ENCODE measurements around the gene TBX15.

Gene TBX15

GRCh38 chr1:118984722-118985639, 3.2 kb downstream of the TBX15 start:
- DNase-seq (ENCODE audit: low read depth, low spot score): no peak

GRCh38 chr1:118984086-118984721, 3.9 kb downstream of the TBX15 start:
- no peak for DNase-seq (ENCODE audit: low read depth, low spot score)

DNA sequence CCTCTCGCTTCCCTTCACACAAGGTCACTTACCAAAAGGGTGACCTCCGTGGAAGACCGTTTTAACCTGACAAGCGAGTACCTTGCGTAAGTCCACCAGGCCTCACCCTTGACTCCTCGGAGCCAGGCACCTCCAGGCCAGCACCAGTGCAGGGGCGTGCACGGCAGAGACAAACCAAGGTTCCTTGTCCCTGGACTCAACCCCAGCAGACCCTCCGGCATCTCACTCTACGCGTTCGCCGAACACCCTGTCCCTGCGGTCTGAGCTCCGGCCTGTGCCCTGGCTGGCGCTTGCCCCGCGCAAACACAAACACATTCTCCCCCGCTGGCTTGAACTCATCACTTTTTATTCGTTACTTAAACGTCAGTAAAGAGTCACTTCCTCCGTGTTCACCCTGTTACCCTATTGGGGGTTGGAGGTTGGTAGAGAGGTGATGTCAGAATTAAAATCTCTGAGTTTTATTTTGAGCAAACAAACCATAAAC, 4.5 kb downstream of the TBX15 start:
- no peak for DNase-seq (ENCODE audit: low read depth, low spot score)

DNA sequence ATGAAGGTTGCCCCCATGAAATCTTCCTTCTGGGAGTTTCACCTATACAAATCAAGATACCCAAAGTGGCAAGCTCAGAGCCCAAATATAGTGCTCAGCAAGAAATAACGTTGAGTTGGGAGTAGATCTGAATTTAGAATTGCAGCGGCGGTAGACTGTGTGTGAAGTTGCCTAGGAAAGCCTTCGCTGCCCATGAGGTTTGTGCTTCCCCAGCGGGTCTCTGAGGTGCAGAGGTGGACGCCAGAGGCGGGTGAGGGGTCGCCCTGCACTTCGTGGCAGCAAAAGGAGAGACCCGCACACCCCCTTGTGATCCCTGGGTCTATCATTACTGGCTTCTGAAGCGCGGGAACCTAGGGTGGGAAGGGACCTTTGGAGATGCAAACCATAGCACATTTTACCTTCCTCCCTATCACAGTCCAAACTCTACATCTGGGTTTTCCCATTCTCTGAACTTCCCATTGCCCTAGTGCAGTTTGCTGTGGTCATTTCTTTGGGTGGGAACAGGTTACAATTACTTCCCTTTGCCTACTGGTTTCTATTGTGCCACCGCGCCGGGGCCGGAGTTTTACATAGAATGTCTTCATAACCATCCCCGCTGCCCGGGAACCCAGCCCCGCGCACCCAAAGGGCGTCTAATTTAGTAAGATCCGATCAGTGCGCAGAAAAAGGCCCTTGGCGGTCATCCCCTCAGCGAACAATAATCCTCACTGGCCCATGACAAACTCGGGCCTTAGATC, 5.2 kb downstream of the TBX15 start:
- DNase-seq (ENCODE audit: low read depth, low spot score): no peak

- DNase-seq (ENCODE audit: low read depth, low spot score): no peak
These were observed 5.9 kb downstream of the TBX15 start for GRCh38 chr1:118982266-118982665.

DNA sequence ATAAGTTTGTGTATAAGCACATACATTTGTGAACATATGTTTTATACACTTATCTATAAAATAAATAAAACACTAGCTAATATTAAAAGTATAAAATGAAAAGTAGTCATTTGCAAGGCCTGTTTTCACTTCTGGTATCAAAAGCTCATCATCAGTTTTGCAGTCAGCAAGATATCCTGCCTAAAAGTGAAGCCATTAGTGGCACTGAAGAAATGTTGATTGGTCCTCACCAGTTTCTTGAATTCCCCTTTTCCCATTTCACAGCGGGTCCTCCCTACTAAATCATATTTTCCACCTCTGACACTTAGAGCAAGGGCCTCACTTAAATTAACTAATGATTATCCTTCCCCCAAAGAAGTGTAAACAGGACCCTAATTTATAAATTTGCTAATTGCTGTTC, 6.7 kb downstream of the TBX15 start:
- DNase-seq (ENCODE audit: low read depth, low spot score): no peak

DNA sequence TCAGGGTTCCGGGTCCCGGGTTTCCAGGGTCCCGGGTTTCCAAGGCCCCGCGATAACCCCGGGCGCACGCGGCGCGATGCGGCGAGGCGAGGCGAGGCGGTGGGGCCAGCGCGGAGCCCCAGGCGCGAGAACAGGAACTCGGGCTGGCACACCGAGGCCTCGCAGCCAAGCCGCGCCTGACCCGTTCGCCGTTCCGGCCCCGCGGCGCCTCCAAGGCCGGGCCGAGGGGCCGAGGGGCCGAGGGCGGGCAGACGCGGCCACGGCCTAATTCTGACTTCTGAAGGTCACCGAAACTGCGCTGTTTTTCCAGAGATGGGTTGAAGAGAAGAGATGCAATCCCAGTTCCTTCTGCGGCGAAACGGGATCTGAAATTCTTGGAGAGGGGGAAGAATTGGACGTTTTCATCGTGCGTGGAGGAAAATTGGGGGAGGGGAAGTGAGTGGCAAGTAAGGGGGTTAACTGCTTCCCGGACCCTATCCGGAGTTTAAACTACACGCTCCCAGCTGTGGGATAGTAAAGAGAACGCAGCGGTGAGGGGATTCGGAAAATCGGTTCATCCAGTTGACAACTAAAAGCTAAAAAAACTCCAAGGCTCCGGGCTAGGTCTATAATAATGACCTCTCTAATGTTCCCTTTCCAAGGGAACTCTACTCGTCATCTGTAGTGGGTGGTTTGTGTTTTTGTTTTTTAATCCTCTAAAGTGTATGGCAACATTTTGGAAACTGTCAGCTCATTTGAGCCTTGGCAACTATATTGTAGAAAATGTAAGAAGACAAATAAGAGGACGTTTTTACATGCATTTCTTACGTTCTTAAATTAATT, 8.2 kb downstream of the TBX15 start:
- DNase-seq (ENCODE audit: low read depth, low spot score): no peak

GRCh38 chr1:118978914-118979701, 9.0 kb downstream of the TBX15 start:
- no peak for DNase-seq (ENCODE audit: low read depth, low spot score)

GRCh38 chr1:118977600-118977999, 10.5 kb downstream of the TBX15 start:
- DNase-seq (ENCODE audit: low read depth, low spot score): no peak

DNA sequence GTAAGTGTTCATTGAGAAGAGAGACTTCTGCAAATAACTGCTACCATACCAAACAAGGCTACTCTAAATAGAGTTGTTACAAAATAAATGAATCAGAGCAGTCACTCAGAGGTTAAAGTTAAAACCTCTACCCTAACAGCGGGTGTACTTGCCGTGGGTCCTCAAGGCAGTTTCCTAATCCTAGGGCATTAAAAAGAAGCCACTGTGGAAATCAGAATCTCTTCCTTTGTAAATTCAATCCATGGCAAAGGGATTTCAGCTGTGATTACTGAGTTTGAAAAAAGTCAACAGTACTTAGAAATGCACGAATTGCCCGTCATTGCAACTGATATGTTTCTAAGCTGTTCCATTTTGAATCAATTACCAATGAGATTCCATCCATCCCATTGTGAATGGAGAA, 13.5 kb downstream of the TBX15 start:
- DNase-seq (ENCODE audit: low read depth, low spot score): no peak

DNA sequence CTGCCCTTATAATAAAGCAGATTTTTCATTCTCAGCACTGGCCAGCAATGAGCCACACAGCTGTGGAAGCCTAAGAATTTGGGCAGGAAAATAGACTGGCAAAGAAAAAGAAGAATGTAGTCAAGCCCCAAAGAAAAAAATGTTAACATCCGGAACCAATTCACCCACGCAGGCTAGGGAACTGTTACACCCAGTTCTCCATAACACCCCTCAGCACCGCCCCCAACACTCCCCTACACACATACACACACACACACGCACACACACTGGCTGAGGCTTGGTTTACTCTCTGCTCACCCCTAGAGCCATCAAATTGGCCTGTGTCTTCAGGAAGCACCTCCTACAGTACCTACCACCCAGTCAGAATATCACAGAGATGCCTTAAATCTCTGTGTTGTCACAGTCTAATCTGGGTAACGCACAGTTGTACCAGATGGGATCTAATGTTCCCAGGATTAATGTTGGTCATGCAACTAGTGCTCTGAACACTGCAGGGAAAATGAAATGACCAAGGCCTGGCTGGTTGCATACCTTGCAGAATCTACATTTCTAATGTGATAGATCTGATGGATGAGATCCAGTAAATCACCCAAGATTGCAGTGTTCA, 14.5 kb downstream of the TBX15 start:
- no peak for DNase-seq (ENCODE audit: low read depth, low spot score)

GRCh38 chr1:118973032-118973431, 15.1 kb downstream of the TBX15 start:
- DNase-seq (ENCODE audit: low read depth, low spot score): no peak

GRCh38 chr1:118970451-118970850, 17.7 kb downstream of the TBX15 start:
- DNase-seq (ENCODE audit: low read depth, low spot score): no peak

- DNase-seq (ENCODE audit: low read depth, low spot score): no peak
These were observed 24.4 kb downstream of the TBX15 start for GRCh38 chr1:118963456-118964430.

GRCh38 chr1:118963138-118963455, 25.0 kb downstream of the TBX15 start:
- DNase-seq (ENCODE audit: low read depth, low spot score): no peak

GRCh38 chr1:118961156-118961555, 27.0 kb downstream of the TBX15 start:
- DNase-seq (ENCODE audit: low read depth, low spot score): no peak

- DNase-seq (ENCODE audit: low read depth, low spot score): no peak
These were observed 27.5 kb downstream of the TBX15 start for GRCh38 chr1:118960567-118961136.

DNA sequence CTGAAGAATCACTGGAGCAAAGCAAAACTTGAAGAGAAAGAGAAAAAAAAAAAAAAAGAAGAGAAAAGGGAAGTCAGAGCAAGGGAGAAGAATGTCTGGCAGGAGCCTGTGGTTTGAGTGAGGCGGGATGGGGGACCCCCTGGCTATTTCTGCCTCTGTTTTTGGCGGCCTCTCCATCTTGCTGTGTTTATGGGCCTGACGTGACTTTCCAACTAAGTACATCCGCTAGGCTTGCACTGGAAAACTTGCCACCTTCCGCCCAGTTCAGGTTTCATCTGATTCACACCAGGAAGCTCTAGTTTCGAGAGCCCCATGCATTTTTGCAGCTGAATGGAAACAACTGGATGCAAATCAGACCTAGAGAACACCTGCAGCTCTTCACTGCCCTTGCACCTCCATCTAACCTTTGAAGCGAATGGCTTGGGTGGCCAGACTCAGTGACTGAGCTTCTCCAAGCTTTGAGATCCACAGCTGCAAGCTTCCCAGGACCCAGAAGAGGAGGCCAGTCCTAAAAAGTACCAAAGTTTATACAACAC, 28.0 kb downstream of the TBX15 start:
- DNase-seq (ENCODE audit: low read depth, low spot score): no peak

Measured in brain pericyte (primary cell).